B cell (primary cell): Measurements from ENCODE around the gene SS18L1. TPM values are rescaled to one million over a fixed set of nuclear protein-coding genes. Genes with fewer than 3 reads are reported as not detected.

Experiments used
- ATAC-seq: fragments of 200-7000 bp; cut with Tn5 transposase; one replicate; pipeline ENCODE4 v1.10.0; 2021; ENCODE audit warnings: low read depth, mild to moderate bottlenecking, moderate number of reproducible peaks, moderate library complexity
- CTCF ChIA-PET: fragments of 350-600 bp; sonication (Branson Sonifier 250); formaldehyde crosslinking; loops from one replicate; lab custom pipeline; 2021; ENCODE audit warnings: antibody characterized with exemption, inconsistent platforms; lab: Charles Lee
- POLR2A ChIA-PET: fragments of 350-600 bp; sonication (Branson Sonifier 250); formaldehyde crosslinking; loops from one replicate; lab custom pipeline; 2021; ENCODE audit warnings: antibody characterized with exemption; lab: Charles Lee
- DNase-seq: peaks from one replicate; pipeline ENCODE4 v3.0.0; 2013
- H2AFZ ChIP-seq: 2 replicates; pipeline ENCODE4 v1.6.1; 2012; ENCODE audit warnings: mild to moderate bottlenecking, low read depth, low read length; ENCODE audit not compliant: insufficient read depth, poor library complexity, severe bottlenecking
- H3K27ac ChIP-seq, 2 donors: 1 replicate in 1 of 2; 2 replicates in 1 of 2; pipeline ENCODE4 v1.5.1; 2012 to 2013; ENCODE audit warnings: low read length in 2 of 2, mild to moderate bottlenecking in 2 of 2, moderate library complexity in 1 of 2
- H3K27me3 ChIP-seq, 4 experiments: fragments of 200-600 bp in 1 of 4; sonication (generic) in 1 of 4; replicated peaks in 1 of 4; 1 replicate in 2 of 4; 2 replicates in 2 of 4; pipeline versions ENCODE4 v1.6.1 to v1.7.0; 2013 to 2016; ENCODE audit warnings: low read length in 3 of 4, mild to moderate bottlenecking in 2 of 4, mixed read lengths in 1 of 4, moderate library complexity in 1 of 4; ENCODE audit not compliant: insufficient read depth in 4 of 4, control insufficient read depth in 3 of 4; ENCODE audit errors: control extremely low read depth in 1 of 4
- H3K36me3 ChIP-seq, 2 experiments: replicated peaks in 1 of 2; 1 replicate in 1 of 2; 2 replicates in 1 of 2; pipeline versions ENCODE4 v1.6.1 to v1.7.1; 2013; ENCODE audit warnings: low read length in 1 of 2; ENCODE audit not compliant: insufficient read depth in 2 of 2, control insufficient read depth in 1 of 2; ENCODE audit errors: control extremely low read depth in 1 of 2, extremely low read depth in 1 of 2
- H3K4me1 ChIP-seq, 2 donors: fragments of 200-600 bp in 1 of 2; sonication (generic) in 1 of 2; 1 replicate in 1 of 2; 2 replicates in 1 of 2; pipeline versions ENCODE4 v1.5.1 to v1.6.1; 2013 to 2017; ENCODE audit warnings: low read length in 2 of 2; ENCODE audit not compliant: control insufficient read depth in 2 of 2, insufficient read depth in 2 of 2
- H3K4me2 ChIP-seq: replicated peaks from 2 replicates; pipeline ENCODE3; 2012; ENCODE audit warnings: mild to moderate bottlenecking, low read depth, low read length; ENCODE audit not compliant: poor library complexity, severe bottlenecking
- H3K4me3 ChIP-seq, 5 experiments: fragments of 200-600 bp in 1 of 5; sonication (generic) in 1 of 5; 1 replicate in 3 of 5; 2 replicates in 2 of 5; pipeline versions ENCODE4 v1.5.1 to v1.7.0; 2011 to 2016; ENCODE audit warnings: low read length in 4 of 5, mild to moderate bottlenecking in 4 of 5, low read depth in 2 of 5, control low read depth in 1 of 5, moderate library complexity in 1 of 5; ENCODE audit not compliant: insufficient read depth in 1 of 5; ENCODE audit errors: control extremely low read depth in 1 of 5, extremely low read depth in 1 of 5
- H3K79me2 ChIP-seq: fragments of 200-600 bp; sonication (generic); one replicate; pipeline ENCODE4 v1.6.0; 2016; ENCODE audit warnings: low read length; ENCODE audit not compliant: control insufficient read depth, insufficient read depth
- H3K9ac ChIP-seq: fragments of 200-600 bp; sonication (generic); 2 replicates; pipeline ENCODE4 v1.6.1; 2017; ENCODE audit warnings: mild to moderate bottlenecking, low read length, moderate library complexity
- H3K9me3 ChIP-seq, 3 donors: one replicate each; pipeline versions ENCODE4 v1.6.1 to v1.7.1; 2013; ENCODE audit warnings: low read length in 2 of 3; ENCODE audit not compliant: control insufficient read depth in 2 of 3, insufficient read depth in 1 of 3; ENCODE audit errors: control extremely low read depth in 1 of 3
- H4K20me1 ChIP-seq: 2 replicates; pipeline ENCODE4 v1.6.0; 2012; ENCODE audit warnings: mild to moderate bottlenecking, low read length; ENCODE audit not compliant: insufficient read depth, control insufficient read depth, poor library complexity, severe bottlenecking
- H3K27ac Mint-ChIP-seq: one replicate; pipeline ENCODE4 v1.8.0; 2021; ENCODE audit warnings: mixed read lengths
- H3K27me3 Mint-ChIP-seq: one replicate; pipeline ENCODE4 v1.8.0; 2021; ENCODE audit warnings: mixed read lengths
- H3K4me1 Mint-ChIP-seq: one replicate; pipeline ENCODE4 v1.8.0; 2021; ENCODE audit warnings: mixed read lengths
- H3K4me3 Mint-ChIP-seq: one replicate; pipeline ENCODE4 v1.8.0; 2021; ENCODE audit warnings: mixed read lengths
- H3K9me3 Mint-ChIP-seq: one replicate; pipeline ENCODE4 v1.8.0; 2022; ENCODE audit warnings: mixed read lengths; ENCODE audit not compliant: insufficient read depth
- EZH2 ChIP-seq: IDR thresholded peaks from 2 replicates; pipeline ENCODE4 v1.6.1; 2012; ENCODE audit warnings: borderline replicate concordance, low read depth, mild to moderate bottlenecking, moderate library complexity, low read length; ENCODE audit not compliant: insufficient read depth, poor library complexity, severe bottlenecking
- WGBS: methylation state at CpG from one replicate; pipeline ENCODE4 v1.1.5; 2013; ENCODE audit warnings: missing lambda C conversion rate; ENCODE audit not compliant: insufficient coverage; 5-methylcytosine and 5-hydroxymethylcytosine counted together
- intact Hi-C: fragments of 100-400 bp; cut with micrococcal nuclease; formaldehyde crosslinking; loops from one replicate; pipeline ENCODE4 v1.10.0; 2022
- polyA plus RNA-seq: library from polyadenylated mRNA; depleted of rRNA; stranded (reverse); fragments of >200 nt; gene quantifications from 2 replicates; pipeline ENCODE4 v1.2.3, GENCODE V29; 2012
- total RNA-seq, 2 donors: library from RNA; stranded (reverse); fragments of 120-200 nt in 1 of 2; gene quantifications; 1 replicate in 1 of 2; 2 replicates in 1 of 2; pipeline versions ENCODE4 v1.2.3 to v1.2.4, GENCODE V29; 2013 to 2022
- TF ChIP-seq, protein P1 (sequence below): fragments of 200-600 bp; IDR thresholded peaks from one replicate; pipeline ENCODE4 v1.8.0; 2022; ENCODE audit warnings: antibody characterized with exemption, mild to moderate bottlenecking

SS18L1 gene
- total and polyA plus RNA-seq, 2 donors (not counting 1 experiment from before 2014, with no cell fraction given), result 15.4 to 20.7 TPM

DNA sequence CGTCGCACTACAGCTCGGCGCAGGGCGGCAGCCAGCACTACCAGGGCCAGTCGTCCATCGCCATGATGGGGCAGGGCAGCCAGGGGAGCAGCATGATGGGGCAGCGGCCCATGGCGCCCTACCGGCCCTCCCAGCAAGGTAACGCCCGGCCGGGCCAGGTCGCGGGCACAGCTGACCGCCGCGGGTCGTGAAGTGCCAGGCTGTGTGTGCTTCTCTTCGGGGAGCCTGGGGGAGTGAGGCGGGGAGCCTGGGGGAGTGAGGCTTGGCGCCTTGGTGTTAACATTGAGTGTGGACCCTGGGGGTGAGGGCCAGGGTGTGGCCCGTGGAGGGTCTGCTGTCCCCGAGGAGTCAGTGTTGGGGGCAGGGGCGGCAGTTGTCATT, 19.9 kb downstream of the SS18L1 start:
- no peak for DNase-seq
- Mint-ChIP-seq H3K9me3 (no peaks in the 10 kb centered on the region), H3K27me3 (no peaks in the 10 kb centered on the region), H3K27ac (no peak overlapping the region), H3K4me3 (no peak overlapping the region), H3K4me1 (no peaks in the 10 kb centered on the region)
- Histone ChIP-seq H4K20me1 (peaks cover 9% of the 10 kb centered on the region), H3K9me3 (no peaks in the 10 kb centered on the region), H2AFZ (no peak overlapping the region), H3K4me2 (no peak overlapping the region), H3K27me3 (no peaks in the 10 kb centered on the region), H3K4me3 (no peak overlapping the region), H3K27ac (no peak overlapping the region), H3K36me3 (peaks cover 0 to 25% of the 10 kb centered on the region in 2 experiments), H3K79me2 (no peaks in the 10 kb centered on the region), H3K9ac (no peak overlapping the region), H3K4me1 (no peaks in the 10 kb centered on the region)
- intact Hi-C loops, result no loop called here
- TF ChIP-seq EZH2, result no peak
- TF ChIP-seq, protein P1, sequence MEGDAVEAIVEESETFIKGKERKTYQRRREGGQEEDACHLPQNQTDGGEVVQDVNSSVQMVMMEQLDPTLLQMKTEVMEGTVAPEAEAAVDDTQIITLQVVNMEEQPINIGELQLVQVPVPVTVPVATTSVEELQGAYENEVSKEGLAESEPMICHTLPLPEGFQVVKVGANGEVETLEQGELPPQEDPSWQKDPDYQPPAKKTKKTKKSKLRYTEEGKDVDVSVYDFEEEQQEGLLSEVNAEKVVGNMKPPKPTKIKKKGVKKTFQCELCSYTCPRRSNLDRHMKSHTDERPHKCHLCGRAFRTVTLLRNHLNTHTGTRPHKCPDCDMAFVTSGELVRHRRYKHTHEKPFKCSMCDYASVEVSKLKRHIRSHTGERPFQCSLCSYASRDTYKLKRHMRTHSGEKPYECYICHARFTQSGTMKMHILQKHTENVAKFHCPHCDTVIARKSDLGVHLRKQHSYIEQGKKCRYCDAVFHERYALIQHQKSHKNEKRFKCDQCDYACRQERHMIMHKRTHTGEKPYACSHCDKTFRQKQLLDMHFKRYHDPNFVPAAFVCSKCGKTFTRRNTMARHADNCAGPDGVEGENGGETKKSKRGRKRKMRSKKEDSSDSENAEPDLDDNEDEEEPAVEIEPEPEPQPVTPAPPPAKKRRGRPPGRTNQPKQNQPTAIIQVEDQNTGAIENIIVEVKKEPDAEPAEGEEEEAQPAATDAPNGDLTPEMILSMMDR, result no peak
- ATAC-seq, result no peak
- ChIA-PET POLR2A (no interaction called here), CTCF (no interaction called here)
- 99% methylated on average over 25 of the region's 25 CpGs for WGBS

DNA sequence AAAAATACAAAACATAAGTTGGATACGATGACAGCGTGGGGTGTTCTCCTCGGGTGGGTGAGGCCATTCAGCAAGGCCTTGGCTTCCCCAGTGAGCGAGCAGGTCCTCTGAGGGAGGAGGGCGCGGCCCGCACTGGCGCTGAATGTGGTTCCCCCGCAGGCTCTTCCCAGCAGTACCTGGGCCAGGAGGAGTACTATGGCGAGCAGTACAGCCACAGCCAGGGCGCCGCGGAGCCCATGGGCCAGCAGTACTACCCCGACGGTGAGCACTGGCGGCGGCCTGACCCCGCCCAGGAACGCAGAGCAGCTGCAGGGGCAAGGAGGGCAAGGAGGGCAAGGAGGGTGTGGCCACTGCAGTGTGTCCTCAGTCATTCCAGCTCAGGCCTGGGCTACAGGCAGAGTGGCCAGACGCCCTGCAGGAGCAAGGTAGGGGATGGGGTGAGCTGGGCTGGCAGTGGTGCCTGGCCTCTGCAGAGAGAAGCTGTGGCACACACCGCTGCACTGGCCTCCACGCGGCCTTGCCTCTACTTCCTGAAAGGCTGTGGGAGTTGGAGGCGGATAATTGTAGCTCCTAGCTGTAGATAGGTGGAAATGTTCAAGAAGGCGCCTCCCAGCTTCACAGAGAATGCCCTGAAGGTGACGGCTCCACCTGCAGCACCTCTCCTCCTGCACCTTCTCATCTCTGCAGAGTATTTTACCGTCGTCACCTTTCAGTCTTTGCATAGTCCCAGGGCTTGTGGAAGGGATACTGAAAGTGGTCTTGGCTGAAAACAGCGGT, 20.6 kb downstream of the SS18L1 start:
- no peaks in the 10 kb centered on the region for H3K27me3 ChIP-seq
- ChIA-PET POLR2A (no interaction called here), CTCF (no interaction called here)
- no peak overlapping the region for H2AFZ ChIP-seq
- Mint-ChIP-seq H3K4me1 (no peaks in the 10 kb centered on the region), H3K27me3 (no peaks in the 10 kb centered on the region), H3K4me3 (no peak overlapping the region), H3K27ac (no peak overlapping the region), H3K9me3 (no peaks in the 10 kb centered on the region)
- no peaks in the 10 kb centered on the region for H3K79me2 ChIP-seq
- H3K27ac ChIP-seq, result no peak overlapping the region
- H3K36me3 ChIP-seq, result peaks cover 0 to 25% of the 10 kb centered on the region in 2 experiments
- H3K4me3 ChIP-seq, result no peak overlapping the region
- H3K9ac ChIP-seq, result no peak overlapping the region
- no peaks in the 10 kb centered on the region for H3K9me3 ChIP-seq
- no peak overlapping the region for H3K4me2 ChIP-seq
- ATAC-seq (no peak), DNase-seq (no peak)
- intact Hi-C loops, result no loop called here
- WGBS, result 98% methylated on average over 25 of the region's 29 CpGs
- H3K4me1 ChIP-seq, result no peaks in the 10 kb centered on the region
- peaks cover 2% of the 10 kb centered on the region for H4K20me1 ChIP-seq
- TF ChIP-seq, protein P1, result no peak
- TF ChIP-seq EZH2, result no peak
